ENCODE measurements around the gene SLC35A2. TPM values are rescaled to one million over a fixed set of nuclear protein-coding genes. Genes with fewer than 3 reads are reported as not detected.
A peak's percentile ranks its signal among the peaks of the same experiment; 100 is the strongest.

The SLC35A2 gene
- total and polyA plus RNA-seq, 8 donors, result 4.3 to 25.4 (median 11.4) TPM; not detected in 1

- Histone ChIP-seq H3K9me3 (peaks cover 0 to 15% (median 0%) of the 10 kb centered on the region in 4 donors), H3K4me3 (peak overlapping the region in 1 of 4 donors; percentile 69), H3K4me1 (peaks cover 15 to 22% (median 20%) of the 10 kb centered on the region in 4 donors), H3K27ac (no peak overlapping the region), H3K27me3 (no peaks in the 10 kb centered on the region), H3K36me3 (peaks cover 16 to 48% (median 39%) of the 10 kb centered on the region in 4 donors)
- no peak for TF ChIP-seq POLR2A (IDR thresholded peaks at IDR 0.05)
- no peak for TF ChIP-seq EP300 (IDR thresholded peaks at IDR 0.05)
- no peak for TF ChIP-seq CTCF (IDR thresholded peaks at IDR 0.05)
- TF ChIP-seq POLR2AphosphoS5 (IDR thresholded peaks at IDR 0.05), result no peak
- intact Hi-C loops (cut with DNase I; ENCODE audit: low total_unique reads), result no loop called here
- DNase-seq, result no peak
- WGBS, 5 donors, result 37 to 71% (median 58%) methylated on average over 6 to 8 of the region's 8 CpGs
Observed at GRCh38 chrX:48899078-48899410, 12.4 kb downstream of the SLC35A2 start.

GRCh38 chrX:48897625-48898306, 13.7 kb downstream of the SLC35A2 start, which contains the start of the genes PQBP1 and TIMM17B:
Gene PQBP1 (plus strand): TSS chrX:48897930. CDS start chrX:48898510, 580 bp downstream.
Gene TIMM17B (minus strand): TSS chrX:48897768. CDS start chrX:48897749, 19 bp downstream.
- H3K4me1 ChIP-seq, result peaks cover 15 to 22% (median 20%) of the 10 kb centered on the region in 4 donors
- H3K27me3 ChIP-seq, result peaks cover 0 to 5% (median 0%) of the 10 kb centered on the region in 3 donors
- WGBS, 5 donors, result 0 to 43% (median 10%) methylated on average over 33 to 49 of the region's 49 CpGs
- DNase-seq, result peak; percentile 89 to 97
- peaks cover 12 to 48% (median 38%) of the 10 kb centered on the region in 4 donors for H3K36me3 ChIP-seq
- peak within 1 kb of the TSS; percentile 58 to 69 (median 63) for H3K4me3 ChIP-seq
- peaks cover 0 to 15% (median 0%) of the 10 kb centered on the region in 4 donors for H3K9me3 ChIP-seq
- TF ChIP-seq EP300 (IDR thresholded peaks at IDR 0.05) (no peak), POLR2AphosphoS5 (IDR thresholded peaks at IDR 0.05) (peak; percentile 17 to 85 (median 83)), CTCF (IDR thresholded peaks at IDR 0.05) (no peak)
- intact Hi-C loops (cut with DNase I; ENCODE audit: low total_unique reads), result no loop called here
- H3K27ac ChIP-seq, result peak within 1 kb of the TSS; percentile 91 to 97 (median 95)

DNA sequence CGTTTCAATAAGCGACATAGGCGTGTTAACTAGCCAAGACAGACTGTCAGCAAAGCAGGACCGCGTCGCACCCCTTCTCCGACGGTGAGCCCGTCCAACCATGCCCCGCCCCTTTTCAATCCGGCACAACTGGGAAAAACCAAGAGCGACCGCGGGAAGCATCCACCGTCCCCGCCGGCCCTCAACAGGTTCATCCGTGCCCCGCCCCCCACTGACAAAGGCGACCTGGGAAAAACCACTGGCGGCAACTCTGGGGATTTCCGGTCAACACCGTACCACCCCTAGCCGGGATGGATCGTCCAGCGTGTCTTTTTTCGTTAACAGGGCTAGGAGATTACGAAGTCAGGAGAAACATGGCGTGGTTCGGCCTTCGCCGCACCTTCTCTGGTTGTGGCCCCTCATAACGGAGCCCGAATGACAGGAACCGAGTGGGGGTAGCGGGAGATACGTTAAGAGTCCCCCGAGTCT, 14.3 kb downstream of the SLC35A2 start:
- Histone ChIP-seq H3K9me3 (peaks cover 0 to 15% (median 0%) of the 10 kb centered on the region in 4 donors), H3K4me1 (peaks cover 16 to 27% (median 22%) of the 10 kb centered on the region in 4 donors), H3K27me3 (peaks cover 0 to 5% (median 0%) of the 10 kb centered on the region in 3 donors), H3K27ac (peak overlapping the region; percentile 91 to 97 (median 95)), H3K36me3 (peaks cover 6 to 45% (median 33%) of the 10 kb centered on the region in 4 donors), H3K4me3 (peak overlapping the region; percentile 58 to 69 (median 63))
- peak; percentile 73 to 91 for DNase-seq
- TF ChIP-seq POLR2A (IDR thresholded peaks at IDR 0.05) (no peak), POLR2AphosphoS5 (IDR thresholded peaks at IDR 0.05) (no peak)
- WGBS, 5 donors, result 0 to 41% (median 3%) methylated on average over 24 to 38 of the region's 38 CpGs
- intact Hi-C loops (cut with DNase I; ENCODE audit: low total_unique reads), result no loop called here

DNA sequence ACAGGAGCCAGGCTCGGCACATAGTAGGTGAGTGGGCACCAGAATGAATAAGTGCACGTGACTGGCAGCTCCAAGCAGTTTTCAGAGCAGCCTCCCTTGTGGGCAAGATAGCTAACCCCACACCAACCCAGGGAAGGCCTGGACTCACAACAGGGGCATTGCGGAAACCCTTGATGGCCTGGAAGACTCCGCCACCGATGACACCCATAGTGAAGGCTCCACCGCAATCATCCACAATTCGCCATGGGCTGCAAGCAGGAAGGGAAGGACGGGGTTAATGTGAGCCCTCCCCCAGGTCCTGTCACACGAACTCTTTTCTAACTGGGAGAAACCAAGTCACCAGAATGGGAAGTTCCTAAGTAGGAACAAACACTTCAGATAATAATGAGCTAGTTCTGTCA, 14.8 kb downstream of the SLC35A2 start:
- H3K4me3 ChIP-seq, result peak overlapping the region; percentile 58 to 69 (median 63)
- 19 to 66% (median 56%) methylated on average over 4 to 9 of the region's 9 CpGs for WGBS, 5 donors
- intact Hi-C loops (cut with DNase I; ENCODE audit: low total_unique reads), result no loop called here
- peak in 1 of 2 donors; percentile 41 for DNase-seq
- peaks cover under 1 to 39% (median 27%) of the 10 kb centered on the region in 4 donors for H3K36me3 ChIP-seq
- peaks cover 20 to 31% (median 27%) of the 10 kb centered on the region in 4 donors for H3K4me1 ChIP-seq
- no peak for TF ChIP-seq EP300 (IDR thresholded peaks at IDR 0.05)
- no peak for TF ChIP-seq CTCF (IDR thresholded peaks at IDR 0.05)
- TF ChIP-seq POLR2A (IDR thresholded peaks at IDR 0.05), result no peak
- TF ChIP-seq POLR2AphosphoS5 (IDR thresholded peaks at IDR 0.05), result no peak
- peaks cover 0 to 15% (median 0%) of the 10 kb centered on the region in 4 donors for H3K9me3 ChIP-seq
- H3K27me3 ChIP-seq, result peaks cover 0 to 5% (median 0%) of the 10 kb centered on the region in 3 donors
- H3K27ac ChIP-seq, result peak overlapping the region; percentile 91 to 97 (median 95)
